GM12864 (cell line): ENCODE data around the gene CTSC.
"Not testable (repeated sequence)": the region's sequence is repeated elsewhere in the genome, so short reads cannot be mapped to it uniquely, and the experiment has no call there.

Source experiments
- DNase-seq: peaks from one replicate; pipeline ENCODE4 v3.0.0-alpha.2; 2011; ENCODE audit warnings: low read depth
- H3K4me3 ChIP-seq: 2 replicates; pipeline ENCODE4 v1.5.1; 2011; ENCODE audit warnings: mild to moderate bottlenecking, low read depth, low read length, control low read depth
- TF ChIP-seq, protein P1 (sequence below): IDR thresholded peaks from 2 replicates; pipeline ENCODE4 v1.5.1; 2011; ENCODE audit warnings: low read depth, mild to moderate bottlenecking, moderate library complexity, low read length, control low read depth, inconsistent platforms; ENCODE audit errors: missing control alignments

The CTSC gene

GRCh38 chr11:88329563-88330250 is 7.8 kb downstream of the CTSC start:
- no peak overlapping the region for H3K4me3 ChIP-seq
- TF ChIP-seq, protein P1, sequence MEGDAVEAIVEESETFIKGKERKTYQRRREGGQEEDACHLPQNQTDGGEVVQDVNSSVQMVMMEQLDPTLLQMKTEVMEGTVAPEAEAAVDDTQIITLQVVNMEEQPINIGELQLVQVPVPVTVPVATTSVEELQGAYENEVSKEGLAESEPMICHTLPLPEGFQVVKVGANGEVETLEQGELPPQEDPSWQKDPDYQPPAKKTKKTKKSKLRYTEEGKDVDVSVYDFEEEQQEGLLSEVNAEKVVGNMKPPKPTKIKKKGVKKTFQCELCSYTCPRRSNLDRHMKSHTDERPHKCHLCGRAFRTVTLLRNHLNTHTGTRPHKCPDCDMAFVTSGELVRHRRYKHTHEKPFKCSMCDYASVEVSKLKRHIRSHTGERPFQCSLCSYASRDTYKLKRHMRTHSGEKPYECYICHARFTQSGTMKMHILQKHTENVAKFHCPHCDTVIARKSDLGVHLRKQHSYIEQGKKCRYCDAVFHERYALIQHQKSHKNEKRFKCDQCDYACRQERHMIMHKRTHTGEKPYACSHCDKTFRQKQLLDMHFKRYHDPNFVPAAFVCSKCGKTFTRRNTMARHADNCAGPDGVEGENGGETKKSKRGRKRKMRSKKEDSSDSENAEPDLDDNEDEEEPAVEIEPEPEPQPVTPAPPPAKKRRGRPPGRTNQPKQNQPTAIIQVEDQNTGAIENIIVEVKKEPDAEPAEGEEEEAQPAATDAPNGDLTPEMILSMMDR, result no peak
- no peak for DNase-seq

- TF ChIP-seq, protein P1, result no peak
- DNase-seq, result peak; percentile 29
- no peak overlapping the region for H3K4me3 ChIP-seq
Observed at GRCh38 chr11:88327462-88328143, 9.9 kb downstream of the CTSC start.

DNA sequence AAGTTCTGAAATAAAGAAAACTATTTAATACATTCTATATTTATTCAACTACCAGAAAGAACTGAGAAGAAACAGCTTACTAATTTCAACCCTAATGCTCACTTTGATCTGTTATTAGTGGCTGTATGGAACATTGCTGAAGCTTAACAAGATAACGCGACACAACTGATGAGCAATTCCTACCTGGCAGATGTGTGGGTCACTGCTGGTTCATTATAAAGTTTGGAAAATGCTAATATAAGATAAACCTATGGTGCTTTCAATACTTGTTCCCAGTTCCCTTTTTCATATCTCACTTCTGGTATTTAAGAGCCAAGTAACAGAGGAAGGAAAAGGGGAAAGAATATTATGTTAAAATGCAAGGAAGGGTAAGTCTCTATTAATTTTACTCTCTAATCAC is 10.5 kb downstream of the CTSC start:
- TF ChIP-seq, protein P1, result no peak
- no peak for DNase-seq
- H3K4me3 ChIP-seq, result no peak overlapping the region

DNA sequence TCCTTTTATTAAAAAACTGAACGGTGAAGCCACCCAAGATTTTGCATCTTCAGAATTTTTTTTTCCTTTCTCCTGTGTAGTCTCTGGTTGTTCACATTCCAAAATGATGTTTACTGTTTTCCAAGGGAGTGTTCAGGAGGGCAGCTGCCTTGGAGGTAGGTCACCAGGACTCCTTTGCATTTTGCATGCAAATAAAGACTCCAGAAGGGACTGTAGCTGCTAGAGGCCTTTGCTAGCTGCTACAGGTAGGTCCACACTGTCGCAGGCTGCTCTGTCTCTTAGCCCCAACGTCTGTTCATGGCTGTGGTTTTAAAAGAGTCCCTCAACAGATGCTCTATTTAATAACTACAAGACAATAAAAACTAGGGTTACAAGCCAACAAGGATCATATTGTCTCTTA is 11.4 kb downstream of the CTSC start:
- H3K4me3 ChIP-seq, result no peak overlapping the region
- no peak for DNase-seq
- TF ChIP-seq, protein P1, result no peak

- H3K4me3 ChIP-seq, result no peak overlapping the region
- DNase-seq, result no peak
- TF ChIP-seq, protein P1, result no peak
Observed at GRCh38 chr11:88324562-88325345, 12.8 kb downstream of the CTSC start.

GRCh38 chr11:88322881-88323280 is 14.7 kb downstream of the CTSC start:
- H3K4me3 ChIP-seq, DNase-seq: not testable (repeated sequence)

- not testable (repeated sequence) for DNase-seq, H3K4me3 ChIP-seq
Observed at GRCh38 chr11:88321412-88321811, 16.1 kb downstream of the CTSC start.
